Tibial nerve (tissue), 4 donors: Measurements from ENCODE around the gene ABL2.
A peak's percentile ranks its signal among the peaks of the same experiment; 100 is the strongest.

Experiments used
- CTCF ChIP-seq, 5 experiments: fragments of 200-600 bp in 3 of 5; fragments of 450-650 bp in 2 of 5; sonication (generic) in 3 of 5; IDR thresholded peaks; one replicate each; pipeline ENCODE4 v1.5.1; 2016 to 2019; ENCODE audit warnings: antibody characterized with exemption in 5 of 5, mild to moderate bottlenecking in 3 of 5, moderate library complexity in 2 of 5
- EP300 ChIP-seq, 2 donors: sonication (generic); formaldehyde crosslinking; IDR thresholded peaks; one replicate each; pipeline ENCODE4 v1.6.1; 2017; ENCODE audit warnings: antibody characterized with exemption in 2 of 2, mild to moderate bottlenecking in 1 of 2

- TF ChIP-seq CTCF (IDR thresholded peaks at IDR 0.05), result peak in 1 of 5 experiments; percentile 17
- TF ChIP-seq EP300 (IDR thresholded peaks at IDR 0.05), result no peak
These were observed 22.2 kb upstream of the ABL2 start for GRCh38 chr1:179251675-179252074.
